Measurements from ENCODE around the gene LMX1B. TPM values are rescaled to one million over a fixed set of nuclear protein-coding genes. Genes with fewer than 3 reads are reported as not detected.
A peak's percentile ranks its signal among the peaks of the same experiment; 100 is the strongest.

LMX1B gene
- total RNA-seq, 1 experiment from 2014 or later: 12.4 TPM

DNA sequence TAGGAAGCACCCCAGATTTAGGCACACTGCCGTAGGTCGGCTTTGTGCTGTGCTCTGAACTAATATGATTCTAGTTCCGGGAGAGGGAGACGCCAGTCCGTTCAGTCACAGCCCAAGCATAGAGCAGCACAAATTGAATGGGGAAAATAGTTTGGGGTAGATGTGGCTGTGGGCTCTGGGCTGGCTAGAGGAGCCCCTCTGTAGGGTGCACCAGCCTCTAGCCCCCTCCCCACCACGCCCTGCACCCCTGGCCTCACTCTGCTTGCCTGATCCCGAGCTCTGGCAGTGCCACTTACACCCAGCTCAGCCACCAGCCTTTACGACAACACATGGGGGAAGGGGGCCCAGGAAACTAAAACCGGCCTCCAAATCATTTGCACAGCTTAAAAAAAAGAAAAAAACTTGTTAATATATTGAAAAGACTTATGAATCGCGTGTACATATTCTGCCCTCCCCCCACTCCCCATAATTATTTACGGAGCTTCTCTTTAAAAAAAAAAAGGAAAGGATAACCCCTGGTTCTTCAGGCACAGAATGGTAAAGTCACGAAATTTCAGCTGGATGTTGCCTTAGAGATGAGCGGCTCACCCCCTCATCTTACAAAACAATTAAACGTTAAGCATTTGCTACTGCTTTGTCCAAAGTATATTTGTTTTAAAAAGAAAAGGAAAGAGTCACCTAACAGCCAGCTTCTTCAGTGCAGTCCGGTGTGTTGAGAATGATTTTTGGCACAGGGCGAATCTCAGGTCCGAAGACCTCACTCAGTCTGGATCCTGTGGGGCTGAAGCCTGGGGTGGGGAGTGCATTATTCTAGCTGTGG is 3.5 kb downstream of the LMX1B start:
- Mint-ChIP-seq H3K4me1 (peaks cover 66% of the 10 kb centered on the region), H3K4me3 (peak overlapping the region; percentile 42; the same call in 1 of the 2 replicates), H3K36me3 (no peaks in the 10 kb centered on the region), H3K27me3 (ENCODE audit: low read depth) (peaks cover 94% of the 10 kb centered on the region), H3K27ac (peak overlapping the region; percentile 84; the same call in 1 of the 2 replicates), H3K9me3 (no peaks in the 10 kb centered on the region)
- ATAC-seq (no peak), DNase-seq (ENCODE audit: low spot score) (no peak)
- TF ChIP-seq, protein P1, sequence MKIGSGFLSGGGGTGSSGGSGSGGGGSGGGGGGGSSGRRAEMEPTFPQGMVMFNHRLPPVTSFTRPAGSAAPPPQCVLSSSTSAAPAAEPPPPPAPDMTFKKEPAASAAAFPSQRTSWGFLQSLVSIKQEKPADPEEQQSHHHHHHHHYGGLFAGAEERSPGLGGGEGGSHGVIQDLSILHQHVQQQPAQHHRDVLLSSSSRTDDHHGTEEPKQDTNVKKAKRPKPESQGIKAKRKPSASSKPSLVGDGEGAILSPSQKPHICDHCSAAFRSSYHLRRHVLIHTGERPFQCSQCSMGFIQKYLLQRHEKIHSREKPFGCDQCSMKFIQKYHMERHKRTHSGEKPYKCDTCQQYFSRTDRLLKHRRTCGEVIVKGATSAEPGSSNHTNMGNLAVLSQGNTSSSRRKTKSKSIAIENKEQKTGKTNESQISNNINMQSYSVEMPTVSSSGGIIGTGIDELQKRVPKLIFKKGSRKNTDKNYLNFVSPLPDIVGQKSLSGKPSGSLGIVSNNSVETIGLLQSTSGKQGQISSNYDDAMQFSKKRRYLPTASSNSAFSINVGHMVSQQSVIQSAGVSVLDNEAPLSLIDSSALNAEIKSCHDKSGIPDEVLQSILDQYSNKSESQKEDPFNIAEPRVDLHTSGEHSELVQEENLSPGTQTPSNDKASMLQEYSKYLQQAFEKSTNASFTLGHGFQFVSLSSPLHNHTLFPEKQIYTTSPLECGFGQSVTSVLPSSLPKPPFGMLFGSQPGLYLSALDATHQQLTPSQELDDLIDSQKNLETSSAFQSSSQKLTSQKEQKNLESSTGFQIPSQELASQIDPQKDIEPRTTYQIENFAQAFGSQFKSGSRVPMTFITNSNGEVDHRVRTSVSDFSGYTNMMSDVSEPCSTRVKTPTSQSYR (CRISPR knock-in tag; IDR thresholded peaks at IDR 0.05): no peak
- TF ChIP-seq NFE2L1 (CRISPR knock-in tag; IDR thresholded peaks at IDR 0.05) (no peak), ZNF232 (CRISPR knock-in tag; IDR thresholded peaks at IDR 0.05) (no peak), CTCF (IDR thresholded peaks at IDR 0.05) (no peak), TP53 (CRISPR knock-in tag; IDR thresholded peaks at IDR 0.05) (no peak), ZNF512 (CRISPR knock-in tag; IDR thresholded peaks at IDR 0.05; ENCODE audit: borderline replicate concordance) (no peak), ZNF263 (CRISPR knock-in tag; IDR thresholded peaks at IDR 0.05; ENCODE audit: low read depth) (no peak), FOXJ3 (CRISPR knock-in tag; IDR thresholded peaks at IDR 0.05; ENCODE audit: borderline replicate concordance) (no peak)
- ChIA-PET POLR2A (interaction anchor here (0.5 to 0.6 kb wide), 2 partner anchors 11 to 61 kb away, joined by 4 to 6 read pairs; no protein-coding TSS in a partner anchor), CTCF (interaction anchor here (0.7 to 6.0 kb wide), 13 partner anchors 16 to 165 kb away, joined by 3 to 47 read pairs (median 4); no protein-coding TSS in a partner anchor)

DNA sequence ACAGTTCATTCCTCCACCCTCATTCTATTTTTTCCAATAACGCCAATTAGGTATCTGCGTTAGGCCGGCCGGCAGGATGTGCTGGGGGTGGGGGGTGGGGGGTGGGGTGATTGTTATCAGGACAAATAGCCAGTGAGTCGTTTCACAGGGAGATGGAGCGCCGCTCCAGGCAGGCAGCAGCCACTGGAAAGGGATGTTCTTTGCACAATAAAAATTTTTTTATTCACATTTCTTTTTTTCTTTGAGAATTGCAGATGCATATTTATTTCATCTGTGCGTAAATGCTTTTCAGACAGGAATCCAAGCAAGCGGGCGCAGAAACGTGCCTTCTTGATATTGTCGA is 4.1 kb downstream of the LMX1B start:
- Mint-ChIP-seq H3K4me1 (peaks cover 71% of the 10 kb centered on the region), H3K36me3 (no peaks in the 10 kb centered on the region), H3K27ac (no peak overlapping the region), H3K4me3 (peak overlapping the region; percentile 62), H3K9me3 (no peaks in the 10 kb centered on the region), H3K27me3 (ENCODE audit: low read depth) (peaks cover 95% of the 10 kb centered on the region)
- DNase-seq (ENCODE audit: low spot score) (no peak), ATAC-seq (no peak)
- ChIA-PET POLR2A (no interaction called here), CTCF (interaction anchor here (2.1 to 6.0 kb wide), 3 partner anchors 72 to 164 kb away, joined by 10 to 47 read pairs (median 19); no protein-coding TSS in a partner anchor)
- TF ChIP-seq TEAD4 (CRISPR knock-in tag; IDR thresholded peaks at IDR 0.05) (no peak), CBFB (CRISPR knock-in tag; IDR thresholded peaks at IDR 0.05; ENCODE audit: low read depth) (no peak), E2F4 (CRISPR knock-in tag; IDR thresholded peaks at IDR 0.05; ENCODE audit: borderline replicate concordance, low read depth) (no peak), NR2C2 (CRISPR knock-in tag; IDR thresholded peaks at IDR 0.05) (no peak), TEAD1 (CRISPR knock-in tag; IDR thresholded peaks at IDR 0.05) (no peak)
- TF ChIP-seq, protein P2, sequence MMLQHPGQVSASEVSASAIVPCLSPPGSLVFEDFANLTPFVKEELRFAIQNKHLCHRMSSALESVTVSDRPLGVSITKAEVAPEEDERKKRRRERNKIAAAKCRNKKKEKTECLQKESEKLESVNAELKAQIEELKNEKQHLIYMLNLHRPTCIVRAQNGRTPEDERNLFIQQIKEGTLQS (CRISPR knock-in tag; conservative IDR thresholded peaks at IDR 0.05): no peak
- TF ChIP-seq, protein P1 (CRISPR knock-in tag; IDR thresholded peaks at IDR 0.05): no peak
- TF ChIP-seq, protein P3, sequence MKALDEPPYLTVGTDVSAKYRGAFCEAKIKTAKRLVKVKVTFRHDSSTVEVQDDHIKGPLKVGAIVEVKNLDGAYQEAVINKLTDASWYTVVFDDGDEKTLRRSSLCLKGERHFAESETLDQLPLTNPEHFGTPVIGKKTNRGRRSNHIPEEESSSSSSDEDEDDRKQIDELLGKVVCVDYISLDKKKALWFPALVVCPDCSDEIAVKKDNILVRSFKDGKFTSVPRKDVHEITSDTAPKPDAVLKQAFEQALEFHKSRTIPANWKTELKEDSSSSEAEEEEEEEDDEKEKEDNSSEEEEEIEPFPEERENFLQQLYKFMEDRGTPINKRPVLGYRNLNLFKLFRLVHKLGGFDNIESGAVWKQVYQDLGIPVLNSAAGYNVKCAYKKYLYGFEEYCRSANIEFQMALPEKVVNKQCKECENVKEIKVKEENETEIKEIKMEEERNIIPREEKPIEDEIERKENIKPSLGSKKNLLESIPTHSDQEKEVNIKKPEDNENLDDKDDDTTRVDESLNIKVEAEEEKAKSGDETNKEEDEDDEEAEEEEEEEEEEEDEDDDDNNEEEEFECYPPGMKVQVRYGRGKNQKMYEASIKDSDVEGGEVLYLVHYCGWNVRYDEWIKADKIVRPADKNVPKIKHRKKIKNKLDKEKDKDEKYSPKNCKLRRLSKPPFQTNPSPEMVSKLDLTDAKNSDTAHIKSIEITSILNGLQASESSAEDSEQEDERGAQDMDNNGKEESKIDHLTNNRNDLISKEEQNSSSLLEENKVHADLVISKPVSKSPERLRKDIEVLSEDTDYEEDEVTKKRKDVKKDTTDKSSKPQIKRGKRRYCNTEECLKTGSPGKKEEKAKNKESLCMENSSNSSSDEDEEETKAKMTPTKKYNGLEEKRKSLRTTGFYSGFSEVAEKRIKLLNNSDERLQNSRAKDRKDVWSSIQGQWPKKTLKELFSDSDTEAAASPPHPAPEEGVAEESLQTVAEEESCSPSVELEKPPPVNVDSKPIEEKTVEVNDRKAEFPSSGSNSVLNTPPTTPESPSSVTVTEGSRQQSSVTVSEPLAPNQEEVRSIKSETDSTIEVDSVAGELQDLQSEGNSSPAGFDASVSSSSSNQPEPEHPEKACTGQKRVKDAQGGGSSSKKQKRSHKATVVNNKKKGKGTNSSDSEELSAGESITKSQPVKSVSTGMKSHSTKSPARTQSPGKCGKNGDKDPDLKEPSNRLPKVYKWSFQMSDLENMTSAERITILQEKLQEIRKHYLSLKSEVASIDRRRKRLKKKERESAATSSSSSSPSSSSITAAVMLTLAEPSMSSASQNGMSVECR (CRISPR knock-in tag; IDR thresholded peaks at IDR 0.05; ENCODE audit: borderline replicate concordance): no peak
- TF ChIP-seq, protein P4, sequence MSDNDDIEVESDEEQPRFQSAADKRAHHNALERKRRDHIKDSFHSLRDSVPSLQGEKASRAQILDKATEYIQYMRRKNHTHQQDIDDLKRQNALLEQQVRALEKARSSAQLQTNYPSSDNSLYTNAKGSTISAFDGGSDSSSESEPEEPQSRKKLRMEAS (CRISPR knock-in tag; IDR thresholded peaks at IDR 0.05): no peak

Data from WTC11 (cell line).